Hematopoietic multipotent progenitor cell treated with erythropoietin and hydrocortisone succinate and interleukin-3 and kit ligand, for 4 days (in vitro differentiated cells): ENCODE results near the gene PTPRD.

Experiments
- DNase-seq: peaks from one replicate; pipeline ENCODE4 v3.0.0-alpha.2; 2015

The PTPRD gene

DNA sequence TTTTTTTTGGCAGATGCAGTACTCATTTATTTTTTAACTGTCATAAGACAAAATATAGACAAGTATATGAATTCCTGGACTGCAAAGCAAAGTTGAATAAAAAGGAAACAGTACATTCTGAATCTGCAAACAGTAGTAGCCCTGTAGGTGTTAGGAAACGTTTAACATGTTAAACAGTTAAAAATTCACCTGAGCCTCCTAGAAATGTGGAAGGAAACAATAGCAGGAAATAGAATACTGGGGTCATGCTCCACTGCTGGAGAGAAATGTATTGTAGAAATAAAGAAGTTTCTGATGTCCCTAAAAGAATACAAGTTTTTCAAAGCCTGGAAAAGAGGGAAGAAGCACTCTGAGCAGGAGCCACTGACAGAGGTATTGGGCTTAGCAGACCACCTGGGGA lies 866.0 kb downstream of the PTPRD start:
- no peak for DNase-seq

DNA sequence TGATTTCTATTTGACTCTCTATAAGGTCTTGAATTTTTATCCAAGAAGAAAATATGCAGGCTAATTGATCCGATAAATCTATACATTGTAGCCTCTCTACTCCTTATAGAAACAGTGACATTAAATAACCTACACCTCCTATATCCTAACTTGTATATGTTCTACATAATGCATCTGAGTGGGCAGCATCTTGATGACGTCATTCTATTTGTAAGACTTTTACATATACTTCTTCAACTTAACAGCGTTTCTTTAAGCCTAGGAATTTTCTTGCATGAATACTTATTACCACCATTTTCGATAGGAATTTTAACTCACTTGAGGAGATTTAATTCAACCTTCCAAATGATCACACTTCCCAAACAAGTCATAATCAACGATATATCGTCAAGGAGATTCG lies 869.0 kb downstream of the PTPRD start:
- no peak for DNase-seq

DNA sequence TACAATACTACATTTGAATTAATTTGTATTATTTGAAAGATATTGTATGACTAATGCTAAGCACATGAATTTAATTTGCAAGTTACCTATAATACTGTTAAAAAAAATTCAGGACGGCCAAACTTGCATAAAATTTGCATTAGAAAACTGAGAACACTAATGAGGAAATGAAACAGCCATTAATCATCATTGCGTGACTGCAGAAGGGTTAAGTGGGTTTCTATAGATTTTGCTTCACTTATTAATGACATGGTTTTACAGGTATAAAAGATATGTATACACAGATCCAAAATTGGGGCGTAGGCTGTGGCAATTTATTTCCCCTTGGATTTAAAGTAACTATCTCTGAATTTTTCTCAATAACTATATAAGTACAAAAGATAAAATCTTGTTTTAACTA lies 882.6 kb downstream of the PTPRD start:
- DNase-seq: no peak

DNA sequence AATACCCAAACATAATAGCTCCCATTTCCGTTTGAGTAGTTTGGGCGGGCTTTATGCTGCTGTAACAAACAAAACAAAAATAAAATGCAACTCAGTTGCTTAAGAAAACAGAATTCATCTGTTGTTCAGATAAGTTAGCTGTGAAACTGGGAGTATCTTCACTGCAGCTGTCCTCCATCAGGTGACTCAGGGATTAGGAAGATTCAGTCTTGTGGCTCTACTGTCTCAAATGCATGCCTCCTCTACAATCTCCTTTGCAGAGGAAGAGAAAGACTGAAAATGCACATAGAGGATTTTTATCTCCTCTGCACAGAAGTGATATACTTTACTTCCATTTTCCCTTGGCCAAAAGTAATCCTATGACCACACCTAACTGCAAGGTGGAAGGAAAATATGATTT lies 883.7 kb downstream of the PTPRD start:
- DNase-seq: no peak

DNA sequence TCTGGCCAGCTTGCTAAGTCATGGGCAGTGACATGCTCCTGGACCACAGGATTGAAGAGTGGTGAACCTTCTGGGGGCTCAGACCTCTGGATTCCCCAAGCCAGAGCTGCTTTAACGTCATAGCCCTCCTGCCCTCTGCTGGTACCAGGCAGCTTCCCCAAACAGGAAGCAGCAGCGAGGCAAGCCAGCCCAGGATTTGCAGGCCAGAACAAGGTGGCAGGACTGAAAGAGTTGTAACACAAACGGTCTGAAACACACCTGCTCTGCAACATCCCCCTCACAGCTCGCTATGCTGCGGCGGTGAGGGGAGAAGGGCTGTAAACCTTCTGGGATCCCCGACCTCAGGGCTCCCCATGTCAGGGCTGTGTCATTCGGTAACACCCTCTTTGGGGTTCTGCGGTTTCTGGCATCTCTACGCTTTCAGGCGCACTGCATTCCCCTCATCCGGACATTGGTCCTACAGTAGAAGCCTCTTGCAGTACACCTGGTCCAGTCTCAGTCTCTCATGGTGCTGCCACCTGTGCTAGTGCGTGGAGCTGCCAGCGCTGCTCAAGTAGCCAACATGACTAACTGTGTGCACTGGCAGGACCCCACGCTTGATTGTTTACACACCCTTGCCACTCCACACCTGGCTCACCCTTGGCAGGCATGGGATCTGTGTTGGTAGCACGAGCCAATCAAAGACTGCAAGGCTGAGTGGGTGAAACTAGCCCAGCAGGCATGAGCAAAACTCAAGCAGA lies 893.3 kb downstream of the PTPRD start:
- peak; percentile 0 for DNase-seq

DNA sequence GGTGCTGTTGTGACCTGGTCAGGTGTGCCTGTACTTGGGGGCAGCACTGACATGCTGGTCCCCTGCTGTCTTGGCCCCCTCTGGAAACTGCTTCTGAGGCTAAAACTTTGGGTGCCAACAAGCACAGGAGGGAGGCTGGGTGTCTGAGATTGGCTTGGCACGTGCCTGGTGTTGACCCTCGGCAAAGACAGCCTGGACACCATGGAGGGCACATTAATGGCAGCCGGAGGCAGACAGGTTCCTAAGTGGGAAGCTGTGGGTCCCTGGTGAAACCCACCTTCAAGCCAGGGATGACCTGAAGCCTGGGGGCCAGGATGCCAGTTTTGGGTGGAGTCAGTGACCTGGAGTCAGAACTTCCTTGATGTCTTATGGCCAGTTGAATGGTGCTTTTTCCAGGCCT lies 894.1 kb downstream of the PTPRD start:
- DNase-seq: no peak

DNA sequence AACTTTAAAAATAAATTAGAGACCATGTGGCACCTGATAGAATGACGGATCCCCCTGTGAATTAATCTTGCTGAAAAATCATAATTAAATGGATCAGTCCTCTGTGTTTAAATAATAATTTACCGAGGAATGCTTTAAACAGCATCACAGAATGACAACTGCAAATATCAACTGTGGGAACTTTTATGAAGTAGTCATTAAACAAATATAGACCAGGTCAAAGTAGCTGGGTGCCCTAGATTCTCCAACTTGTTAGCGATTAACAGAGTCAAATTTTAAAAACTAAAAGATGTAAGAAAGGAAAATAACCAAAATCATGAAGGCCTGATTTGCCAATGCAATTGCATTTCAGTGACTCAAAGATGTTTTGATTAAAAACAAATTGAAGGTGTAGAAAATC lies 933.4 kb downstream of the PTPRD start:
- no peak for DNase-seq

DNA sequence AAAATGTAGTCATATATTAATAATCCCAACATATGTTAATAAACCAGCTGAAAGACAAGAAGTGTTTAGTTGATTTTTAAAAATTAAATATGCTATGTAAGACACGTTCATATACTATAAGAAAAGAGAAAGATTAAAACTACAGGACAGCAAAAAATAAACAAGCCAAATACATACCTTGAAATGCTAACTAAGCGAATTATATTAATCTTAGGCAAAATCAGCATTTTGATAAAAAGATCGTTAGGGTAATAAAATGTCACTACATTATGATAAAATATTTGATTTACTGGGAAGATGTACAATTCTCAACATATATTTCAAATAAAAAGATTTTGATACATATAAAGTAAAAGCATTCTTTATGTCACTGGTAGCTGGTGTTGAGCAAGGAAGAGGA lies 938.3 kb downstream of the PTPRD start:
- no peak for DNase-seq

DNA sequence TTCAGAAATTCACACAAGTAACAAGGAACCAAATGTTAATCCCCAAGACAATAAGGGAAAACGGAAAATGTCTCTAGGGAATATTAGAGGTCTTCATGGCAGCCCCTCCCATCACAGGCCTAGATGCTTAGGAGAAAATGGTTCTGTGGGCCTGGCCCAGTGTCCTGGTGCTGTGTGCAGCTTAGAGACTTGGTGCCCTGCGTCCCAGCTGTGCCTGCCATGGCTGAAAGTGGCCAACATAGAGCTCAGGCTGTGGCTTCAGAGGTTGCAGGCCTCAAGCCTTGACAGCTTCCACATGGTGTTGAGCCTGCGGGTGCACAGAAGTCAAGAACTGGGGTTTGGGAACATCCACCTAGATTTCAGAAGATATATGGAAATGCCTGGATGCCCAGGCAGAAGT lies 942.3 kb downstream of the PTPRD start:
- DNase-seq: no peak

DNA sequence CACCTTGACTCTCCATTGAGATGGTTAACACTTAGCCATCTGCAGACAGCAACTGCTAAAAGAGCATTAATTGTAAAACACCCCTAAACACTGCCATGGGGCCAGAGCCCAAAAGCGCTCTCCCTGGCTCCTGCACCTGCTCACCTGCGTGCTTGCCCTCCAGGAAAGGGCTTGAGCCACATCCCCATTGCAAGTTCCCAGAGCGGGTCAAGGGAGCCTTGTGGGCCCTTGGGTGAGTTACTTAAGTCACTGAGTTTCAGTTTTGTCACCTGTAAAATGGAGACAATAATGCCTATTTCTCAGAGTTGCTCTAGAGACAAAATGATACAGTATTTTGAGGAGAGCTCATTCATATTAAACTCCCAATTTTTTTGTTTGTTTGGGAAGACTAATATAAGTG lies 967.8 kb downstream of the PTPRD start:
- DNase-seq: no peak

DNA sequence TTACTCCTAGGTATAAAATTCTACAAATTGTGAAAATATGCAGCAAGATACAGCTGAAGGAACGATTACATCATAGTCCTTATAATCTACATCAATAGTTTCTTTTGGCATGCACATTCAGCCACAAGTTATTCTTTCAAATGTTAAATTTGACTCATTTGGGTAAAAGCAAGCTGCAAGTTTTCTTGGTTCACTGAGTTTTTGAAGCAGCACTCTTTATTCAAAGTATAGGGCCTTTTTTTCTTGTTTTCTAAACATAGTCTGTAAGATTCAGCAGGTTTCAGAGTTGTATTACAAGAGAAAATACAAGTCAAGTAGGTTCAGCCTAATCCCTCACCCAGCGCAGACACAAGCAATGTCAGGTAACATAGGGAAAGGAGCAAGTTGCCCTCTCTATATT lies 981.5 kb downstream of the PTPRD start:
- no peak for DNase-seq

DNA sequence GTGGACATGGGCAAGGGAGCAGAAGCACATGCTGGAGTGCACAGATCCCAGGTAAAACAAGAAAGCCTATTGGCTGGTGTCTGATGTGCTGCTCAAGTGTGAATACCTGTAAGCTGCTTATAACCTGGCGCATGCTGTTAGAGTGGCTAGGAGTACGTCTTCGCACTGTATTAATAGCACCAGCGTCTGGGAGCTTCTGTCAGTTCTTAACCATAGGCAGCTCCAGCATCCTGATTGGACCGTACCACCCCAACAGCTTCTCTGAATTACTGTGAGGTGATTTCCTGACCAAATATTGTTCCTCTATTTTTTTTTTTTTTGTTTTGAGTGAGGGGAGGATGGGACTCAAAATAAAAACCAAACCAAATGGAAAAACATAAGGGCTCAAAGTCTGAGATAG lies 987.6 kb downstream of the PTPRD start:
- DNase-seq: no peak

DNA sequence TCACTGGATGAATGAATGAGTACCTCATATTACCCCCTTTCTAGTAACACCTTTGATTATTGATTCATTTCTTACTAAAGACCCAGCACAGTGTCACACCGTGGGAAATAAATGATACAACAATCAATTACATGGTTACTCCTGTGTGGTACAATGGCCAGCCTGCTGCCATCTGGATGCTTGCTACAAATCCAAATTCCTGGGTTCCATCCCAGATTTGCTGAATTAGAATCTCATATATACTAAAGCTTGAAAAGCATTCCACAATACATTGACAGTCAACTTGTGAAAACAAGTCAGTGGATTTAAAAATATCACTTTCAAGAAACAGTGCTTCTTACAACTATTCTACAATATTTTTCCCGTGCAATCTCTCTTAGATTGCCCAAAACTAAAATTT lies 989.3 kb downstream of the PTPRD start:
- no peak for DNase-seq

DNA sequence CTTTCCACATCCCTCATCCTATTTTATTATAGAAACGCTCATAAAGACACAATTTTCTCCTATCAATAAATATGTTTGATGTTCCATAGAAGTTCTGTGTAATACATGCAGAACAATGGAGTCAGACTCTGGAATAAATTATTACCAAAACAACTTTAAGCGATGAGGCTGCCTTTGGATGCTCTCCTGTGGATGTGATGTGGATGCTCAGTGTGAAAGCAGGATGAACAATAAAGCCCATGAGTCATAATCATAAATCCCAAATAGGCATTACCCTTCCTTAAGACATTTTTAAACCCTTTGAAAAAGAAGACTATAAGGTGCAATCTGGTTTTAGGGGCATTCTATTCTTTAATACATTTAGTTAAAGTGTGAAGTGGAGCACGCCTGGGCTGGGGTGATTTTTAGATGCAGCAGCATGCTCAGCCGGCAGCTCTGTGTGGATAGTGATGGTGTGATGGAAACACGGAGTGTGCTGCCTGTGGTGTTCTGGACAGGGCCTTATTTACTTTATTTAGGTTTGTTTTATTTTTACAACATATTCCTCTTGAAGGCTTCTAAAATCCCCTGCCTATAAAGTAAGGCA lies 991.4 kb downstream of the PTPRD start:
- DNase-seq: no peak

DNA sequence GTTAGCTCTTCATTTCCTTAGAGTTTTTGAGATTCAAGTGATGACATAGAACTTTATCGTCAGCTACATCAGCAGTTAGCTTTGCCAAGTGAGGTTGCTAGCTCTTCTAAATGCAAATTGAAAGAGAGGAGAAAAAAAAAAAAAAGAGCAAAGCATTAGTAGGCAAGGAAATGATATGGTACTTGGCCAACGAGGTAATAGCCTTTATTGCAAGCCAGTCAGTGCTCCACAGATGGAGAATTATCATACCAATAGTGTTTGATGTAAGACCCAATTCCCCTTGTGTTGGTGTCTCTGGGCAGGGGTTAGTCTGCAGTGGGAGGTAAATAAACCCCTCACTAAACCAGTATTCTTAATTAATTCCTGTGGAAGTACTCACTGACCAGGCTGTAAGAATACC lies 992.1 kb downstream of the PTPRD start:
- no peak for DNase-seq

DNA sequence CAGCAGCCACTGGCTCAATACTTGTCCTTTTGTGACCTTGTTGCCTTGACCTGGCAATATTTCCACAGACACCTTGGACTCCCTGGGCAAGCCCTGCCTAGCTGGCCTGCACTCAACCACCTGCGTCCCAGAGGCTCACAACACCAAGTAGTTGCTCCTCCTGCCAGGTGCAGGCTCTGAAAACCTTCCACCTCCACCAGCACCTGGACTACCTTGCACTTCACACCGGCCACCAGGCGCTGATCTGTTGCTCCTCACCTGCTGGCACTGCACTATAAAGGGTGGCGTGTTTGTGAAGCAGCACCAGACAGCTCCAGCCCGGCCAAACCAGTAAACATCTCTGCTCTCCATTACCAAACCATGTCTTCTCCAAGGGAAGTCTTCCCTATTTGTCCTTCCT lies 997.7 kb downstream of the PTPRD start:
- DNase-seq: no peak

DNA sequence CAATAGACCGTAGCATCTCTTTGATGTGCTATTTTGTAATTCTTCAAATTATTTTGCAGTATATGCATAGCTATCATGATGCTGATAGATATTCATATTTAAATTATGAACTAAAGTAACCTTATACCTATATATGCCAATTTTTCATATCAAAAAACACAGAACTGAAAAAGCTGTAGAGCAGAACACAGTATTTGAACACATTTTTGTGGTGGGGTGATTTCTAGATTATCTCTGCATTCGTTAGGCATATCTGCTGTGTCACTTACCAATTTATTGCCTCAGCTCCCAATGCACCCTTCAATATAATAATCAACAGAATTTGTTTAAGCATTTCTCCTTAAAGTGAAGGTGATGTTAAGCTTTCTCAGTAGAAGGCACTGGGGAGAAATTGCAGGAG lies 998.2 kb downstream of the PTPRD start:
- no peak for DNase-seq

DNA sequence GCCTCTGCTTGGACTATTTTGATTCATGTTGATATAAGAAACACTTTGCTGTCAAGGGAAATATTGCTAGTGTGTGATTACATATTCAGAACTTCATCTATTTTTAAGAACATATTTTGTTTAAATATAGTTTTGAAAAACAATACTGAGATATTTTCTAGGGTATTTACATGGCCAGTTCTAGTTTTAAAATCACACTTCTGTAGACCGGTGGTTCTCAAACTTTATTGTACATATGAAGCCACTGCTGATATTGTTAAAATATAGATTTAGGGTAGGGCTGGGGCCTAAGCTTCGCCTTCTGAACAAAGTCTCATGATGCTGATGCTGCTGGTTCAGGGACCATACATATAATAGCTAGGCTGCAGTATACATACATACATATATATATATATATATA lies 1000.0 kb downstream of the PTPRD start:
- no peak for DNase-seq

DNA sequence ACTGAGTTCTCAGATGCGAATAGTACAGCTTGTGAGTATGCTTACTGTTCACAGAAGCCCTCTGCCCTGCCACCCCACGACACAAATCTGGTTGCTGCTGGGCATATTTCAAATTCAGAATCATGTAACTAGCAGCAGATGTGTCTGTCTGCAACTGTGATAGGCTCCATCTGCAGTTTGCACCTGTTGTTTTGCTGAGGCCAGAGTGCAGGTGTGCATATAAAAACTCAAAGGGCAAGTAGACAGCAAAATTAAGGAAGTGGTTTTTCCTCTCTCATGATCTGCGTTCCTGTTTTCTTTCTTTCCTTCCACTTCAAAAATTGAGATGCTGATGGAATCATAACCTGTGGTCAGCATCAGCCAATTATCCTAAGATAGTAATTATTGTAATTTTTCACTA lies 1000.5 kb downstream of the PTPRD start:
- DNase-seq: peak; percentile 19

DNA sequence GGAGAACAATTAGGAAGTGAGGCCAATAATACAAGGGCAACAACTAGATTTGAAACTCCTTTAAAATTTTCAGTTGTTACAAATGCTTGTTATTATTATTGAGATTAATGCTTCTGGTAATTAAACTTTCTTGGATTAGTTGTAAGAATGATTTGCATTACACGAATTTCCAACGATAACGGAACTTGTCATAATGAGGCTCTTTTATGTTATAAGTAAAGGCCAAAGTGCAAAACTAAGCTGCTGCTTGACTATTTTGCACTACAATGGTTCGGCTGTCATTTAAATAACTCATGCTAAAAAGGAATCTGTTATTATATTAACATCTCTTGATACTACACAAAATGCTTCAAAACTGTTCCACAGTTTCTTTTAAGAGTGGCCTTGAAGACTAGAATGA lies 1007.1 kb downstream of the PTPRD start:
- no peak for DNase-seq

DNA sequence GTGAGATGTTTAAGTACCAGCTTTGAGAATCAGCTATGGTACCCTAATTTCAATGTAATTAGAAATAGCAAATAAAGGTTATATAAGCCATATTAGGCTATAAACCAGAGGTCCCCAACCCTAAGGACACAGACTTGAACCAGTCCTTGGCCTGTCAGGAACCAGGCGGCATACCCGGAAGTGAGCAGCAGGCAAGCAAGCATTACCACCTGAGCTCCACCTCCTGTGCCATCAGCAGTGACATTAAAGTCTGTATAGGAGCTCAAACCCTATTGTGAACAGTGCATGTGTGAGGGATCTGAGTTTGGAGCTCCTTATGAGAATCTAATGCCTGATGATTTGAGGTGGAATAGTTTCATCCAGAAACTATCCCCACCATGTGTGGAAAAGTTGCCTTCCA lies 1009.5 kb downstream of the PTPRD start:
- no peak for DNase-seq

DNA sequence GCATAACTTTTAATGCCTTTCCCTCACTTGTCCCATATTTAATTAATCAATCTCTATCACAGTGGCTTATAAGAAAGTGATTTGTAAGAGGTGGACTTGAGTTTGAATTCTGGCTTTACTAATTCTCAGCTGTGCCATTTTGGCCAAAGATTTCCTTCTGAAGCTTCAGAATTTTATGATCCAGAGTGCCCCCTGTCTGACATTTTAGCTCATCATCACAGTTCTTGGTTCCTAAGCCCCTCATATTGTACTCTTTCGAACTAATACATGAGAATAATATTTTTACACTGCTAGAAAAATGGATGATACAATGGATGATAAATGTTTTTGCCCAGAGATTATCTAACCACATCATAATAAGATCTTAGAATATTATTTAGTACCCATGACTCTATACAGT lies 1014.1 kb downstream of the PTPRD start:
- DNase-seq: no peak

DNA sequence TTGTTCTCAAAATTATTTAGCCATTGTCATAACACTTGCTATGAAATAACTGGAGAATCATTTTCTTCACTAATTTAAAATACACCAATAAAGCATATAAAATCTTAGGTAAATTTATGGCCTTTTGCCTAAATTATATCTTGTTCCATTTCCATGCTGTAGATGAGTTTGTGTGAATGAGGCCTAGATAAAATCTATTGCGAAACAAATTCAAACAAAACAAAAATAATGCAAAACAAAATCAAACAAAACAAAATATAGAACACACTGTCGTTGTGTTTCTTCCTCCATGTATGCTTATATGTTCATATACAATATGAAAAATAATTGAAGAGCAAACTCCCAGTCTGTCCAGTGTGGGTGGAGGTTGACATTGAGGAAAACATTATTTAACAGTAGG lies 1020.7 kb downstream of the PTPRD start:
- no peak for DNase-seq

DNA sequence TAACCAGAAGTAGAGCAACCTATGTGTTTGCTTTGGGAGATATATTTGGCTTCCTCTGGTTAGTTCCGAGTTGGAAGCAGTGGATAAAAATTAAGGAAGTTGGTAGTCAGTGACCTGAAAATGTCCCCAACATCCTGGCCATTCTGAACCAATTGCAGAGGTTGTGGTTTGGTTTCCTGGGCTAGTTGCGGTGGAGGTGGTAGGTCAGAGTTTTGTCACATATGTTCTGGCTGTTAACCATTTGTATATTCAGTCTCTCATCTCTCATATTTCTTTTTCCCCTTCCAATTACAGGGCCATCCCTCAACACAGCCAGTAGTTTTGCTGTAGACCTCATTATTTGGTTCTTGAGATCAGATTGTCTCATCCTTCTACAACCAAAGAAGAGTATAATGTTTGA lies 1026.9 kb downstream of the PTPRD start:
- DNase-seq: no peak

DNA sequence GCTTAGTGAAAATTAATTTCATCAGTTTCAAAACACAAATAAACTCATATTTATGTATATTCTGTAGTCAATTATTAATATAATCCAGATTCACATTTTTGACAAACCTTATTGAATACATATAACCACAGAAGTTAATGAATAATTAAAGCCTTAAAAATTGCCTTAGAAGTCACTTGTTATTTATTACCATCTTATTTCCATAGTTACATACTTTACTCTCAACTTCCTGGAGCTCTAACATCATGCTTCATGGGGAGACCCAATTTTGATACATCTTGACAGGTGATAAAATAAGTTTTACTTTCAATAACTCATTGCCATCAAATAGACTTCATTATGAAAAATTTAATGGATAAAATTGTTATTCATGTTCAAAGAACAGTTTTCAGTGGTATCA lies 1038.7 kb downstream of the PTPRD start:
- DNase-seq: no peak
